Measurements from ENCODE around the gene FBXW9.

- no peak for TF ChIP-seq CTCF (IDR thresholded peaks at IDR 0.05)
- TF ChIP-seq EZH2 (IDR thresholded peaks at IDR 0.05) = no peak
- TF ChIP-seq EZH2phosphoT487 (IDR thresholded peaks at IDR 0.05) = no peak
These were observed 33.6 kb upstream of the FBXW9 start for GRCh38 chr19:12730064-12730463.

Data from neural progenitor cell (in vitro differentiated cells).